NB4 (cell line): Measurements from ENCODE around the gene GRM8.
"Not testable (repeated sequence)": the region's sequence is repeated elsewhere in the genome, so short reads cannot be mapped to it uniquely, and the experiment has no call there.

Experiments
- DNase-seq: peaks from one replicate; pipeline ENCODE4 v3.0.0; 2010; ENCODE audit warnings: low read depth
- H3K4me3 ChIP-seq: one replicate; pipeline ENCODE4 v1.5.1; 2011; ENCODE audit warnings: mild to moderate bottlenecking, low read depth, low read length, moderate library complexity
- CTCF ChIP-seq: IDR thresholded peaks from one replicate; pipeline ENCODE4 v1.5.1; 2012; ENCODE audit warnings: low read depth, low read length
- MAX ChIP-seq: IDR thresholded peaks from 2 replicates; pipeline ENCODE4 v1.6.1; 2011; ENCODE audit warnings: low read depth, low read length
- MYC ChIP-seq: IDR thresholded peaks from 2 replicates; pipeline ENCODE4 v1.6.1; 2011; ENCODE audit warnings: low read depth, low read length
- POLR2A ChIP-seq: IDR thresholded peaks from 2 replicates; pipeline ENCODE4 v1.6.1; 2011; ENCODE audit warnings: mild to moderate bottlenecking; ENCODE audit not compliant: insufficient read length; ENCODE audit errors: extremely low read depth

GRM8 gene

GRCh38 chr7:126887560-126887959 lies 365.2 kb downstream of the GRM8 start:
- not testable (repeated sequence) for H3K4me3 ChIP-seq, DNase-seq

GRCh38 chr7:126882730-126883129 lies 370.0 kb downstream of the GRM8 start:
- DNase-seq, H3K4me3 ChIP-seq: not testable (repeated sequence)

GRCh38 chr7:126881908-126882307 lies 370.8 kb downstream of the GRM8 start:
- not testable (repeated sequence) for DNase-seq, H3K4me3 ChIP-seq

GRCh38 chr7:126881315-126881714 lies 371.4 kb downstream of the GRM8 start:
- DNase-seq = no peak
- TF ChIP-seq CTCF = no peak
- no peak for TF ChIP-seq MAX
- TF ChIP-seq POLR2A = no peak
- no peak for TF ChIP-seq MYC
- H3K4me3 ChIP-seq = no peak overlapping the region

- not testable (repeated sequence) for H3K4me3 ChIP-seq, DNase-seq
Measured at GRCh38 chr7:126876536-126876935, 376.2 kb downstream of the GRM8 start.

- H3K4me3 ChIP-seq = no peak overlapping the region
- TF ChIP-seq CTCF (peak; percentile 86), MAX (no peak), POLR2A (no peak), MYC (no peak)
- peak; percentile 27 for DNase-seq
Measured at GRCh38 chr7:126856691-126857291, 395.9 kb downstream of the GRM8 start.

GRCh38 chr7:126845331-126845730 lies 407.4 kb downstream of the GRM8 start:
- H3K4me3 ChIP-seq = no peak overlapping the region
- no peak for TF ChIP-seq MAX
- no peak for TF ChIP-seq MYC
- TF ChIP-seq POLR2A = no peak
- TF ChIP-seq CTCF = no peak
- no peak for DNase-seq

- no peak overlapping the region for H3K4me3 ChIP-seq
- TF ChIP-seq CTCF = no peak
- TF ChIP-seq MYC = no peak
- no peak for TF ChIP-seq MAX
- no peak for TF ChIP-seq POLR2A
- DNase-seq = no peak
Measured at GRCh38 chr7:126843883-126844282, 408.9 kb downstream of the GRM8 start.
